H9 (cell line): ENCODE data around the gene FOXQ1. TPM values are rescaled to one million over a fixed set of nuclear protein-coding genes. Genes with fewer than 3 reads are reported as not detected.

ENCODE experiments used
- DNase-seq: peaks from one replicate; pipeline ENCODE4 v3.0.0-alpha.2; 2017
- H2AFZ ChIP-seq: one replicate; pipeline ENCODE4 v1.6.1; 2013; ENCODE audit warnings: mild to moderate bottlenecking, low read length, control low read depth, moderate library complexity
- H2AK5ac ChIP-seq: 2 replicates; pipeline ENCODE4 v1.6.1; 2013; ENCODE audit warnings: low read length, control low read depth, mixed read lengths; ENCODE audit not compliant: insufficient read length
- H2BK120ac ChIP-seq: one replicate; pipeline ENCODE4 v1.6.1; 2013; ENCODE audit warnings: low read depth, mild to moderate bottlenecking, low read length, control low read depth, inconsistent platforms; ENCODE audit not compliant: poor library complexity, severe bottlenecking
- H2BK12ac ChIP-seq: 2 replicates; pipeline ENCODE4 v1.6.1; 2013; ENCODE audit warnings: low read length, control low read depth, mixed read lengths, low read depth; ENCODE audit not compliant: insufficient read length
- H2BK15ac ChIP-seq: 2 replicates; pipeline ENCODE4 v1.6.1; 2013; ENCODE audit warnings: low read depth, low read length, control low read depth
- H2BK20ac ChIP-seq: one replicate; pipeline ENCODE4 v1.6.1; 2013; ENCODE audit warnings: low read depth, mild to moderate bottlenecking, low read length, control low read depth, inconsistent platforms; ENCODE audit not compliant: poor library complexity, severe bottlenecking
- H2BK5ac ChIP-seq: 2 replicates; pipeline ENCODE4 v1.6.1; 2013; ENCODE audit warnings: low read length, control low read depth, mixed read lengths; ENCODE audit not compliant: insufficient read length
- H3K14ac ChIP-seq: 2 replicates; pipeline ENCODE4 v1.6.1; 2013; ENCODE audit warnings: low read length, control low read depth; ENCODE audit not compliant: insufficient read depth
- H3K18ac ChIP-seq: 2 replicates; pipeline ENCODE4 v1.6.1; 2013; ENCODE audit warnings: low read depth, mild to moderate bottlenecking, mixed read lengths, low read length, control low read depth; ENCODE audit not compliant: insufficient read length
- H3K23ac ChIP-seq: 2 replicates; pipeline ENCODE4 v1.6.1; 2013; ENCODE audit warnings: low read length, control low read depth, mixed read lengths, low read depth; ENCODE audit not compliant: insufficient read length
- H3K23me2 ChIP-seq: 2 replicates; pipeline ENCODE4 v1.6.1; 2013; ENCODE audit warnings: low read depth, mild to moderate bottlenecking, mixed read lengths, low read length, control low read depth; ENCODE audit not compliant: insufficient read length, poor library complexity, severe bottlenecking
- H3K27ac ChIP-seq: 2 replicates; pipeline ENCODE4 v1.5.1; 2013; ENCODE audit warnings: low read length, control low read depth, mixed read lengths, low read depth; ENCODE audit not compliant: insufficient read length
- H3K27me3 ChIP-seq: 2 replicates; pipeline ENCODE4 v1.6.1; 2013; ENCODE audit warnings: low read length, control low read depth, inconsistent platforms; ENCODE audit not compliant: insufficient read depth
- H3K4ac ChIP-seq: 2 replicates; pipeline ENCODE4 v1.6.1; 2013; ENCODE audit warnings: low read depth, mild to moderate bottlenecking, control low read depth, inconsistent platforms, low read length, moderate library complexity
- H3K4me1 ChIP-seq: 2 replicates; pipeline ENCODE4 v1.6.1; 2013; ENCODE audit warnings: low read length, control low read depth, inconsistent platforms; ENCODE audit not compliant: insufficient read depth
- H3K4me2 ChIP-seq: 2 replicates; pipeline ENCODE4 v1.6.1; 2013; ENCODE audit warnings: low read length, control low read depth, mixed read lengths; ENCODE audit not compliant: insufficient read length, insufficient read depth
- H3K56ac ChIP-seq: 2 replicates; pipeline ENCODE4 v1.6.1; 2013; ENCODE audit warnings: low read depth, mild to moderate bottlenecking, mixed read lengths, low read length, control low read depth; ENCODE audit not compliant: insufficient read length
- H3K79me1 ChIP-seq: 2 replicates; pipeline ENCODE4 v1.6.1; 2013; ENCODE audit warnings: low read depth, mild to moderate bottlenecking, moderate library complexity, low read length, control low read depth, inconsistent platforms; ENCODE audit not compliant: insufficient read depth, poor library complexity, severe bottlenecking
- H3K79me2 ChIP-seq: 2 replicates; pipeline ENCODE4 v1.6.1; 2013; ENCODE audit warnings: low read length, control low read depth, inconsistent platforms; ENCODE audit not compliant: insufficient read depth
- H3K9ac ChIP-seq: 2 replicates; pipeline ENCODE4 v1.6.1; 2013; ENCODE audit warnings: low read length, control low read depth, mixed read lengths; ENCODE audit not compliant: insufficient read length; ENCODE audit errors: extremely low read depth
- H3K9me3 ChIP-seq: one replicate; pipeline ENCODE4 v1.6.1; 2013; ENCODE audit warnings: low read depth, low read length, inconsistent platforms; ENCODE audit not compliant: control insufficient read depth
- H3T11ph ChIP-seq: one replicate; pipeline ENCODE4 v1.6.1; 2013; ENCODE audit warnings: mild to moderate bottlenecking, low read length, control low read depth, inconsistent platforms
- H4K20me1 ChIP-seq: one replicate; pipeline ENCODE4 v1.6.1; 2013; ENCODE audit not compliant: control insufficient read depth, insufficient read length, insufficient read depth
- H4K5ac ChIP-seq: 2 replicates; pipeline ENCODE4 v1.6.1; 2013; ENCODE audit warnings: low read depth, mild to moderate bottlenecking, mixed read lengths, low read length, control low read depth; ENCODE audit not compliant: insufficient read length
- H4K8ac ChIP-seq: replicated peaks from 2 replicates; pipeline ENCODE4 v1.6.1; 2013; ENCODE audit warnings: low read length, control low read depth, mixed read lengths, low read depth; ENCODE audit not compliant: insufficient read length
- H4K91ac ChIP-seq: 2 replicates; pipeline ENCODE4 v1.6.1; 2013; ENCODE audit warnings: low read depth, mild to moderate bottlenecking, moderate library complexity, mixed read lengths, low read length, control low read depth; ENCODE audit not compliant: insufficient read length
- H3K27ac Mint-ChIP-seq, 3 experiments: 2 replicates in 2 of 3; 3 replicates in 1 of 3; pipeline ENCODE4 v1.8.0; 2020 to 2021; ENCODE audit warnings: mixed read lengths in 3 of 3, mild to moderate bottlenecking in 1 of 3, moderate library complexity in 1 of 3
- H3K27me3 Mint-ChIP-seq: 2 replicates; pipeline ENCODE4 v1.8.0; 2021; ENCODE audit warnings: low read depth, mild to moderate bottlenecking, moderate library complexity, mixed read lengths
- H3K36me3 Mint-ChIP-seq, 3 experiments: 2 replicates in 2 of 3; 3 replicates in 1 of 3; pipeline ENCODE4 v1.8.0; 2020 to 2021; ENCODE audit warnings: low read depth in 3 of 3, mixed read lengths in 3 of 3; ENCODE audit not compliant: insufficient read depth in 1 of 3
- H3K4me1 Mint-ChIP-seq, 2 experiments: 2 replicates each; pipeline ENCODE4 v1.8.0; 2020; ENCODE audit warnings: mixed read lengths in 2 of 2
- H3K4me3 Mint-ChIP-seq, 2 experiments: 2 replicates in 1 of 2; 3 replicates in 1 of 2; pipeline ENCODE4 v1.8.0; 2020 to 2021; ENCODE audit warnings: mild to moderate bottlenecking in 2 of 2, mixed read lengths in 2 of 2, moderate library complexity in 1 of 2
- H3K9me3 Mint-ChIP-seq, 2 experiments: 2 replicates in 1 of 2; 3 replicates in 1 of 2; pipeline ENCODE4 v1.8.0; 2020; ENCODE audit warnings: mild to moderate bottlenecking in 2 of 2, mixed read lengths in 2 of 2, moderate library complexity in 1 of 2
- WGBS: extraction: QIAGEN DNeasy Blood & Tissue Kit; methylation state at CpG from one replicate; pipeline ENCODE4 v1.1.7; 2013; ENCODE audit warnings: missing lambda C conversion rate, low lambda C conversion rate, mixed read lengths; ENCODE audit not compliant: insufficient read length; ENCODE audit errors: extremely low coverage; 5-methylcytosine and 5-hydroxymethylcytosine counted together
- total RNA-seq: library from RNA; stranded (reverse); gene quantifications from 2 replicates; pipeline ENCODE4 v1.2.1, GENCODE V29; 2021
- TF ChIP-seq, protein P1 (sequence below): fragments of 200-600 bp; sonication (generic); conservative IDR thresholded peaks from 3 replicates; pipeline ENCODE4 v1.8.0; 2021; ENCODE audit warnings: antibody characterized with exemption, mild to moderate bottlenecking

The FOXQ1 gene
- total RNA-seq, 1 experiment from 2014 or later, result 0.15 TPM

DNA sequence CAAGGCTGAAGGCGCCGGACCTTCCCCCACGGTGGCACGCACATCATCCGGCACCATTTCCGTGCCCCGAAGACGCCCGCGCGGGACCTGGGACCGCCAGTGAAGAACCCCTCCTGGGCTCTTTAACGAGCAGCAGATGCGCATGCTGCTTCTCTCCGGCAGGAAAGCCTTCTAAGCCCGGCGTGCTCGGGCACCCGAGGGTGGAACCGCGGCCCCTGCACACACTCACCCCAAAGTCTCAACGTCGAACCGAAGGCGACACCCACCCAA lies 240 bp downstream of the FOXQ1 start:
- Histone ChIP-seq H3K56ac (no peak overlapping the region), H3K27ac (no peak overlapping the region), H3K4ac (no peak overlapping the region), H3K23me2 (peaks cover 9% of the 10 kb centered on the region), H3K23ac (no peak overlapping the region), H3K79me1 (no peaks in the 10 kb centered on the region), H4K20me1 (no peaks in the 10 kb centered on the region), H2BK5ac (no peak overlapping the region), H2BK15ac (no peak overlapping the region), H4K91ac (no peak overlapping the region), H3K4me1 (no peaks in the 10 kb centered on the region), H3K18ac (no peak overlapping the region), H3T11ph (no peak overlapping the region), H4K8ac (no peak overlapping the region), H3K27me3 (peaks cover 67% of the 10 kb centered on the region), H2BK120ac (no peak overlapping the region), H2AK5ac (no peak overlapping the region), H3K79me2 (no peaks in the 10 kb centered on the region), H2BK12ac (no peak overlapping the region), H2BK20ac (no peak overlapping the region), H4K5ac (no peak overlapping the region), H3K14ac (no peak overlapping the region), H3K9me3 (no peaks in the 10 kb centered on the region), H2AFZ (no peak overlapping the region), H3K4me2 (peak overlapping the region; percentile 59), H3K9ac (no peak overlapping the region)
- no peaks in the 10 kb centered on the region for H3K36me3 Mint-ChIP-seq
- H3K27me3 Mint-ChIP-seq, result peaks cover 92% of the 10 kb centered on the region
- no peak for DNase-seq
- TF ChIP-seq, protein P1, sequence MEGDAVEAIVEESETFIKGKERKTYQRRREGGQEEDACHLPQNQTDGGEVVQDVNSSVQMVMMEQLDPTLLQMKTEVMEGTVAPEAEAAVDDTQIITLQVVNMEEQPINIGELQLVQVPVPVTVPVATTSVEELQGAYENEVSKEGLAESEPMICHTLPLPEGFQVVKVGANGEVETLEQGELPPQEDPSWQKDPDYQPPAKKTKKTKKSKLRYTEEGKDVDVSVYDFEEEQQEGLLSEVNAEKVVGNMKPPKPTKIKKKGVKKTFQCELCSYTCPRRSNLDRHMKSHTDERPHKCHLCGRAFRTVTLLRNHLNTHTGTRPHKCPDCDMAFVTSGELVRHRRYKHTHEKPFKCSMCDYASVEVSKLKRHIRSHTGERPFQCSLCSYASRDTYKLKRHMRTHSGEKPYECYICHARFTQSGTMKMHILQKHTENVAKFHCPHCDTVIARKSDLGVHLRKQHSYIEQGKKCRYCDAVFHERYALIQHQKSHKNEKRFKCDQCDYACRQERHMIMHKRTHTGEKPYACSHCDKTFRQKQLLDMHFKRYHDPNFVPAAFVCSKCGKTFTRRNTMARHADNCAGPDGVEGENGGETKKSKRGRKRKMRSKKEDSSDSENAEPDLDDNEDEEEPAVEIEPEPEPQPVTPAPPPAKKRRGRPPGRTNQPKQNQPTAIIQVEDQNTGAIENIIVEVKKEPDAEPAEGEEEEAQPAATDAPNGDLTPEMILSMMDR, result no peak
- H3K4me1 Mint-ChIP-seq, result peaks cover 21 to 27% of the 10 kb centered on the region in 2 experiments
- H3K27ac Mint-ChIP-seq, result no peak overlapping the region
- peak overlapping the region; percentile 56 to 80 for H3K4me3 Mint-ChIP-seq
- WGBS, result no CpG with 5 or more reads among the region's 25 CpGs
- H3K9me3 Mint-ChIP-seq, result peaks cover 0 to 8% of the 10 kb centered on the region in 2 experiments; a peak in 4 of 5 replicates
